HepG2 (cell line): ENCODE measurements around the gene SEPTIN2. TPM values are rescaled to one million over a fixed set of nuclear protein-coding genes. Genes with fewer than 3 reads are reported as not detected.

Source experiments
- ATF4 ChIP-seq, 2 experiments: fragments of 450-650 bp in 1 of 2; sonication (generic) in 1 of 2; formaldehyde crosslinking; IDR thresholded peaks; 2 replicates each; pipeline versions ENCODE4 v1.5.0 to v1.8.0; 2020 to 2022; ENCODE audit warnings: mild to moderate bottlenecking in 1 of 2, missing genetic modification reagents in 1 of 2
- DR1 ChIP-seq: sonication (generic); formaldehyde crosslinking; IDR thresholded peaks from 2 replicates; pipeline ENCODE4 v1.8.0; 2021; ENCODE audit warnings: mild to moderate bottlenecking, missing genetic modification reagents, inconsistent platforms
- FIP1L1 ChIP-seq: fragments of 200-400 bp; formaldehyde crosslinking; IDR thresholded peaks from 2 replicates; pipeline ENCODE4 v1.6.1; 2018; ENCODE audit warnings: low read depth, mild to moderate bottlenecking, low read length, moderate library complexity, borderline replicate concordance; ENCODE audit not compliant: insufficient read depth
- GFI1 ChIP-seq: sonication (generic); formaldehyde crosslinking; IDR thresholded peaks from 2 replicates; pipeline ENCODE4 v1.5.0; 2020; ENCODE audit warnings: missing genetic modification reagents, mild to moderate bottlenecking, borderline replicate concordance
- HOXD1 ChIP-seq: sonication (generic); formaldehyde crosslinking; IDR thresholded peaks from 2 replicates; pipeline ENCODE4 v1.5.0; 2020; ENCODE audit warnings: missing genetic modification reagents
- JARID2 ChIP-seq: sonication (generic); formaldehyde crosslinking; IDR thresholded peaks from 2 replicates; pipeline ENCODE4 v1.8.1; 2023; ENCODE audit warnings: missing genetic modification reagents, inconsistent platforms; ENCODE audit not compliant: insufficient replicate concordance
- JUND ChIP-seq: sonication (generic); formaldehyde crosslinking; IDR thresholded peaks from 2 replicates; pipeline ENCODE4 v1.8.0; 2022; ENCODE audit warnings: mild to moderate bottlenecking, missing genetic modification reagents
- PHF21A ChIP-seq: sonication (generic); formaldehyde crosslinking; IDR thresholded peaks from 2 replicates; pipeline ENCODE4 v1.5.0; 2020; ENCODE audit warnings: mild to moderate bottlenecking, missing genetic modification reagents
- SMC3 ChIP-seq: IDR thresholded peaks from 2 replicates; pipeline ENCODE4 v1.6.1; 2011; ENCODE audit warnings: low read length, improper control_type of control experiment
- ZNF12 ChIP-seq: sonication (generic); formaldehyde crosslinking; IDR thresholded peaks from 2 replicates; pipeline ENCODE4 v1.5.0; 2020; ENCODE audit warnings: missing genetic modification reagents
- ZNF160 ChIP-seq: sonication (generic); formaldehyde crosslinking; IDR thresholded peaks from 2 replicates; pipeline ENCODE4 v1.8.0; 2022; ENCODE audit warnings: mild to moderate bottlenecking, inconsistent platforms, missing genetic modification reagents
- ZNF205 ChIP-seq: IDR thresholded peaks from 2 replicates; pipeline ENCODE4 v1.6.1; 2018; ENCODE audit warnings: missing biosample characterization, missing genetic modification reagents
- ZNF597 ChIP-seq: sonication (generic); formaldehyde crosslinking; IDR thresholded peaks from 2 replicates; pipeline ENCODE4 v1.5.0; 2020; ENCODE audit warnings: missing genetic modification reagents
- polyA plus RNA-seq, 8 experiments: library from polyadenylated mRNA; depleted of rRNA in 3 of 8; stranded (reverse) in 7 of 8; unstranded in 1 of 8; fragments of >200 nt; fragmentation: Illumina TruSeq in 4 of 8; extraction: Trizol in 4 of 8; gene quantifications; 2 replicates each; pipeline versions ENCODE4 v1.2.1 to v1.2.3, GENCODE V29; 2011 to 2016; ENCODE audit warnings: low read depth in 4 of 8, missing spikeins in 1 of 8, mixed read lengths in 1 of 8; ENCODE audit not compliant: insufficient read depth in 1 of 8
- total RNA-seq, 5 experiments: library from RNA; depleted of rRNA; stranded (reverse); fragments of >200 nt; fragmentation: Illumina TruSeq; extraction: Trizol; gene quantifications; 2 replicates each; pipeline ENCODE4 v1.2.3, GENCODE V29; 2016; ENCODE audit warnings: low read depth in 1 of 5
- TF ChIP-seq, protein P1 (sequence below): sonication (generic); formaldehyde crosslinking; IDR thresholded peaks from 2 replicates; pipeline ENCODE4 v1.5.1; 2020; ENCODE audit warnings: mild to moderate bottlenecking, missing genetic modification reagents, borderline replicate concordance
- TF ChIP-seq, protein P2 (sequence below): sonication (generic); formaldehyde crosslinking; IDR thresholded peaks from 2 replicates; pipeline ENCODE4 v1.5.0; 2020; ENCODE audit warnings: mild to moderate bottlenecking, missing genetic modification reagents
- TF ChIP-seq, protein P3 (sequence below): sonication (generic); formaldehyde crosslinking; IDR thresholded peaks from 2 replicates; pipeline ENCODE4 v1.4.0; 2020; ENCODE audit warnings: mild to moderate bottlenecking, missing genetic modification reagents
- TF ChIP-seq, protein P4 (sequence below): sonication (generic); formaldehyde crosslinking; IDR thresholded peaks from 2 replicates; pipeline ENCODE4 v1.5.0; 2020; ENCODE audit warnings: missing genetic modification reagents

Gene SEPTIN2
- total and polyA plus RNA-seq, 2 of the 13 experiments (the other 11 are each of a cell fraction or from before 2014, with no cell fraction given): 493 to 733 TPM

DNA sequence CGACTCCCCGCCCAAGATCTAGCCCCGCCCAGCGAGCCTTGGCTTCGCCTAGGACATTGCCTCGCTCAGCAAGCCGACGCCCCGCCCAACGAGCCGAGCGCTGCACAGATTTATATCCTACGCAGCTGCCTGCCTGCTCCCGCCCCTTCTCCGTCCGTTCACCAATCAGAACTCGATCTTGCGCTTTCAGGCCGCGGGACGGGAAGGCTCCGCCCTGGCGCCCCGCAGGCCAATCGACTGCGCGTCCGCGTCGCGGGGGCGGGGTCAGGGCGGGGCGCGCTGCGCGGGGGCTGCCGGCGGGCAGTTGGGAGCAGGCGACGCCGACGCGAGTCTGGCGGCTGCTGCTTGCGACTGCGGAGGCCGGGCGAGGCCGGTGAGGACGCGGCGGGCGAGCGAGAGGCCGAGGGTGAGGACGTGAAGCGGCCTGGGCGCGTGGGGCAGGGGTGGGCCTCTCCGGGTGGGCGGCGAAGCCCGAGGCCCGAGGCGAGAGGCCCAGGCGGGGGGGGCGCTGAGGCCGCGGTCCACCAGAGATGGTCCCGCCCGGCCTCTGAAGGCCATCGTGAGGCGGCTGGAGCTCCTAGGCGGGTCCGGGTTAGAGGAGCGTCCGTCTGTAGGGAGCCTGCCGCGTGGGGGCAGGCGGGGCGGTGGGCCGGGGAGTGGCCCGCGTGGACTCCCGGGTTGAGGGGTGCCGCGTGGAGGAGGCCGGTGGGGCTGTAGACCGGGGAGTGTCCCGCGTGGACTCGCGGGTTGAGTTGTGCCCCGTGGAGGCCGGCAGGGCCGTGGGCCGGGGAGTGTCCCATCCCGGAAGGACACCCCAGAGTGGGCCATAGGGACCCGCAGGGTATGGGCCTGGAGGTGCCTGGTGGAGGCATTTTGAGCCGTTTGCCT lies 40.5 kb downstream of the SEPTIN2 start, which contains the start of gene FARP2 (continued):
- no peak for TF ChIP-seq ZNF597 (CRISPR knock-in tag)
- peak; percentile 66 for TF ChIP-seq HOXD1 (CRISPR knock-in tag)
- no peak for TF ChIP-seq ZNF205 (CRISPR knock-in tag)
- TF ChIP-seq, protein P1, sequence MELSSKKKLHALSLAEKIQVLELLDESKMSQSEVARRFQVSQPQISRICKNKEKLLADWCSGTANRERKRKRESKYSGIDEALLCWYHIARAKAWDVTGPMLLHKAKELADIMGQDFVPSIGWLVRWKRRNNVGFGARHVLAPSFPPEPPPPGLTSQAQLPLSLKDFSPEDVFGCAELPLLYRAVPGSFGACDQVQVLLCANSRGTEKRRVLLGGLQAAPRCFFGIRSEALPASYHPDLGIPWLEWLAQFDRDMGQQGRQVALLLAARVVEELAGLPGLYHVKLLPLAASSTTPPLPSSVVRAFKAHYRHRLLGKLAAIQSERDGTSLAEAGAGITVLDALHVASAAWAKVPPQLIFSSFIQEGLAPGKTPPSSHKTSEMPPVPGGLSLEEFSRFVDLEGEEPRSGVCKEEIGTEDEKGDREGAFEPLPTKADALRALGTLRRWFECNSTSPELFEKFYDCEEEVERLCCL (CRISPR knock-in tag): no peak
- no peak for TF ChIP-seq FIP1L1
- peak; percentile 98 for TF ChIP-seq PHF21A (CRISPR knock-in tag)
- no peak for TF ChIP-seq SMC3
- TF ChIP-seq, protein P2, sequence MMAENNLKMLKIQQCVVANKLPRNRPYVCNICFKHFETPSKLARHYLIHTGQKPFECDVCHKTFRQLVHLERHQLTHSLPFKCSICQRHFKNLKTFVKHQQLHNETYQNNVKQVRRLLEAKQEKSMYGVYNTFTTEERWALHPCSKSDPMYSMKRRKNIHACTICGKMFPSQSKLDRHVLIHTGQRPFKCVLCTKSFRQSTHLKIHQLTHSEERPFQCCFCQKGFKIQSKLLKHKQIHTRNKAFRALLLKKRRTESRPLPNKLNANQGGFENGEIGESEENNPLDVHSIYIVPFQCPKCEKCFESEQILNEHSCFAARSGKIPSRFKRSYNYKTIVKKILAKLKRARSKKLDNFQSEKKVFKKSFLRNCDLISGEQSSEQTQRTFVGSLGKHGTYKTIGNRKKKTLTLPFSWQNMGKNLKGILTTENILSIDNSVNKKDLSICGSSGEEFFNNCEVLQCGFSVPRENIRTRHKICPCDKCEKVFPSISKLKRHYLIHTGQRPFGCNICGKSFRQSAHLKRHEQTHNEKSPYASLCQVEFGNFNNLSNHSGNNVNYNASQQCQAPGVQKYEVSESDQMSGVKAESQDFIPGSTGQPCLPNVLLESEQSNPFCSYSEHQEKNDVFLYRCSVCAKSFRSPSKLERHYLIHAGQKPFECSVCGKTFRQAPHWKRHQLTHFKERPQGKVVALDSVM (CRISPR knock-in tag): peak; percentile 93
- no peak for TF ChIP-seq ATF4 (CRISPR knock-in tag; IDR thresholded peaks at IDR 0.05)
- TF ChIP-seq, protein P3, sequence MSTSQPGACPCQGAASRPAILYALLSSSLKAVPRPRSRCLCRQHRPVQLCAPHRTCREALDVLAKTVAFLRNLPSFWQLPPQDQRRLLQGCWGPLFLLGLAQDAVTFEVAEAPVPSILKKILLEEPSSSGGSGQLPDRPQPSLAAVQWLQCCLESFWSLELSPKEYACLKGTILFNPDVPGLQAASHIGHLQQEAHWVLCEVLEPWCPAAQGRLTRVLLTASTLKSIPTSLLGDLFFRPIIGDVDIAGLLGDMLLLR (CRISPR knock-in tag): no peak
- TF ChIP-seq GFI1 (CRISPR knock-in tag): peak; percentile 99
- no peak for TF ChIP-seq ZNF12 (CRISPR knock-in tag)
- no peak for TF ChIP-seq JUND
- TF ChIP-seq DR1: peak; percentile 91
- TF ChIP-seq, protein P4, sequence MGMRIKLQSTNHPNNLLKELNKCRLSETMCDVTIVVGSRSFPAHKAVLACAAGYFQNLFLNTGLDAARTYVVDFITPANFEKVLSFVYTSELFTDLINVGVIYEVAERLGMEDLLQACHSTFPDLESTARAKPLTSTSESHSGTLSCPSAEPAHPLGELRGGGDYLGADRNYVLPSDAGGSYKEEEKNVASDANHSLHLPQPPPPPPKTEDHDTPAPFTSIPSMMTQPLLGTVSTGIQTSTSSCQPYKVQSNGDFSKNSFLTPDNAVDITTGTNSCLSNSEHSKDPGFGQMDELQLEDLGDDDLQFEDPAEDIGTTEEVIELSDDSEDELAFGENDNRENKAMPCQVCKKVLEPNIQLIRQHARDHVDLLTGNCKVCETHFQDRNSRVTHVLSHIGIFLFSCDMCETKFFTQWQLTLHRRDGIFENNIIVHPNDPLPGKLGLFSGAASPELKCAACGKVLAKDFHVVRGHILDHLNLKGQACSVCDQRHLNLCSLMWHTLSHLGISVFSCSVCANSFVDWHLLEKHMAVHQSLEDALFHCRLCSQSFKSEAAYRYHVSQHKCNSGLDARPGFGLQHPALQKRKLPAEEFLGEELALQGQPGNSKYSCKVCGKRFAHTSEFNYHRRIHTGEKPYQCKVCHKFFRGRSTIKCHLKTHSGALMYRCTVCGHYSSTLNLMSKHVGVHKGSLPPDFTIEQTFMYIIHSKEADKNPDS (CRISPR knock-in tag): no peak
- TF ChIP-seq ZNF160 (CRISPR knock-in tag): peak; percentile 50
- peak; percentile 42 for TF ChIP-seq JARID2 (CRISPR knock-in tag)
